Heart right ventricle (tissue), 16 donors: Measurements from ENCODE around the gene NOB1. TPM values are rescaled to one million over a fixed set of nuclear protein-coding genes. Genes with fewer than 3 reads are reported as not detected.

Source experiments
- ATAC-seq, 8 donors: fragments of 200-7000 bp; cut with Tn5 transposase; one replicate each; pipeline ENCODE4 v1.9.1; 2020; ENCODE audit warnings: mild to moderate bottlenecking in 8 of 8, moderate library complexity in 8 of 8, moderate number of reproducible peaks in 1 of 8
- DNase-seq, 2 donors: peaks; one replicate each; pipeline ENCODE4 v3.0.0-alpha.2; 2020
- H3K27ac ChIP-seq, 10 donors: fragments of 200-600 bp; sonication (generic) in 2 of 10; one replicate each; pipeline versions ENCODE4 v1.5.0 to v1.8.0; 2020 to 2022; ENCODE audit warnings: mild to moderate bottlenecking in 3 of 10
- H3K27me3 ChIP-seq, 7 donors: fragments of 200-600 bp; one replicate each; pipeline ENCODE4 v1.8.0; 2021 to 2022; ENCODE audit warnings: mild to moderate bottlenecking in 2 of 7
- H3K36me3 ChIP-seq, 9 donors: fragments of 200-600 bp; sonication (generic) in 1 of 9; one replicate each; pipeline versions ENCODE4 v1.5.0 to v1.8.0; 2020 to 2022; ENCODE audit warnings: mild to moderate bottlenecking in 2 of 9
- H3K4me1 ChIP-seq, 9 donors: fragments of 200-600 bp; sonication (generic) in 1 of 9; one replicate each; pipeline versions ENCODE4 v1.5.0 to v1.8.0; 2020 to 2022; ENCODE audit warnings: mild to moderate bottlenecking in 4 of 9
- H3K4me3 ChIP-seq, 10 donors: fragments of 200-600 bp; sonication (generic) in 2 of 10; one replicate each; pipeline versions ENCODE4 v1.5.0 to v1.8.0; 2020 to 2022; ENCODE audit warnings: mild to moderate bottlenecking in 7 of 10, moderate library complexity in 2 of 10
- H3K9me3 ChIP-seq, 11 donors: fragments of 200-600 bp in 10 of 11; sonication (generic) in 2 of 11; one replicate each; pipeline versions ENCODE4 v1.5.0 to v1.8.0; 2013 to 2022; ENCODE audit warnings: mild to moderate bottlenecking in 2 of 11, control low read depth in 1 of 11, moderate library complexity in 1 of 11
- WGBS, 2 donors: extraction: QIAGEN DNeasy Blood & Tissue Kit; methylation state at CpG; one replicate each; pipeline ENCODE4 v1.1.7; 2013; ENCODE audit warnings: inconsistent platforms in 1 of 2; 5-methylcytosine and 5-hydroxymethylcytosine counted together
- intact Hi-C, 10 donors: fragments of 100-400 bp; cut with DNase I; formaldehyde crosslinking; loops; one replicate each; pipeline versions ENCODE4 v1.11.1 to v1.14.2; 2022
- polyA plus RNA-seq, 2 donors: library from polyadenylated mRNA; stranded (reverse); fragments of 200-250 nt; gene quantifications; one replicate each; pipeline ENCODE4 v1.2.3, GENCODE V29; 2013
- total RNA-seq, 10 donors: library from RNA; stranded (reverse); fragmentation: NEBNext Ultra II Directional in 3 of 10; extraction: Animal tissue kit (Norgen Biotek cat#: 25700) in 3 of 10; gene quantifications; one replicate each; pipeline versions ENCODE4 v1.2.1 to v1.2.4, GENCODE V29; 2021 to 2023
- TF ChIP-seq, protein P1 (sequence below), 9 donors: fragments of 200-600 bp; sonication (generic) in 2 of 9; IDR thresholded peaks; one replicate each; pipeline versions ENCODE4 v1.5.0 to v1.8.0; 2021 to 2022; ENCODE audit warnings: antibody characterized with exemption in 9 of 9, mild to moderate bottlenecking in 5 of 9, moderate library complexity in 1 of 9
- donor health status: Arrhythmogenic right ventricular cardiomyopathy.
- donor health status: ischemic (EF 13 %, LVEDD 7.1; RV severe dilation, severe dysfunction).
- donor health status: healthy with polysubstance abuse.
- donor health status: DM: no; HTN: yes; CAD: no.
- donor health status: DM: no; HTN: no; CAD: no.
- donor health status: ischemic (EF 25% LVEDD 6.9; RV normal size, moderate dysfunction).
- donor health status: ischemic (EF 25% LVEDD 5.7; RV mildly dilated, moderate dysfunction).
- donor health status: healthy.
- donor health status: DM: yes; HTN: yes; CAD: no.
- donor health status: Ischemic cardiomyopathy.
- donor health status: ischemic (EF 35%, LVEDD 5.7; RV mildly dilated, moderate dysfunction).
- donor health status: nonischemic (EF 11% LVEDD 7.7; RV severe dilation, severe dysfunction).
- donor health status: DM: yes; HTN: yes; CAD: no.
- donor health status: PGD.
- donor health status: ischemic (EF 29% LVEDD 5.4; RV normal size, mild dysfunction).
- donor health status: nonischemic (EF 23%, LVEDD 6.1; RV moderate dilation, normal function).

Gene NOB1
- total and polyA plus RNA-seq, 12 donors, result 5.4 to 23.4 (median 15.6) TPM

GRCh38 chr16:69717066-69717465, 37.7 kb downstream of the NOB1 start:
- Histone ChIP-seq H3K4me1 (no peaks in the 10 kb centered on the region), H3K9me3 (no peaks in the 10 kb centered on the region), H3K27ac (no peak overlapping the region), H3K4me3 (no peak overlapping the region), H3K27me3 (no peaks in the 10 kb centered on the region), H3K36me3 (peaks cover 0 to 64% (median 23%) of the 10 kb centered on the region in 9 donors)
- DNase-seq (no peak), ATAC-seq (no peak)
- intact Hi-C loops, result no loop called here
- TF ChIP-seq, protein P1, sequence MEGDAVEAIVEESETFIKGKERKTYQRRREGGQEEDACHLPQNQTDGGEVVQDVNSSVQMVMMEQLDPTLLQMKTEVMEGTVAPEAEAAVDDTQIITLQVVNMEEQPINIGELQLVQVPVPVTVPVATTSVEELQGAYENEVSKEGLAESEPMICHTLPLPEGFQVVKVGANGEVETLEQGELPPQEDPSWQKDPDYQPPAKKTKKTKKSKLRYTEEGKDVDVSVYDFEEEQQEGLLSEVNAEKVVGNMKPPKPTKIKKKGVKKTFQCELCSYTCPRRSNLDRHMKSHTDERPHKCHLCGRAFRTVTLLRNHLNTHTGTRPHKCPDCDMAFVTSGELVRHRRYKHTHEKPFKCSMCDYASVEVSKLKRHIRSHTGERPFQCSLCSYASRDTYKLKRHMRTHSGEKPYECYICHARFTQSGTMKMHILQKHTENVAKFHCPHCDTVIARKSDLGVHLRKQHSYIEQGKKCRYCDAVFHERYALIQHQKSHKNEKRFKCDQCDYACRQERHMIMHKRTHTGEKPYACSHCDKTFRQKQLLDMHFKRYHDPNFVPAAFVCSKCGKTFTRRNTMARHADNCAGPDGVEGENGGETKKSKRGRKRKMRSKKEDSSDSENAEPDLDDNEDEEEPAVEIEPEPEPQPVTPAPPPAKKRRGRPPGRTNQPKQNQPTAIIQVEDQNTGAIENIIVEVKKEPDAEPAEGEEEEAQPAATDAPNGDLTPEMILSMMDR (IDR thresholded peaks at IDR 0.05), result no peak
- WGBS, 2 donors, result 88 to 91% methylated on average over 6 of the region's 6 CpGs

DNA sequence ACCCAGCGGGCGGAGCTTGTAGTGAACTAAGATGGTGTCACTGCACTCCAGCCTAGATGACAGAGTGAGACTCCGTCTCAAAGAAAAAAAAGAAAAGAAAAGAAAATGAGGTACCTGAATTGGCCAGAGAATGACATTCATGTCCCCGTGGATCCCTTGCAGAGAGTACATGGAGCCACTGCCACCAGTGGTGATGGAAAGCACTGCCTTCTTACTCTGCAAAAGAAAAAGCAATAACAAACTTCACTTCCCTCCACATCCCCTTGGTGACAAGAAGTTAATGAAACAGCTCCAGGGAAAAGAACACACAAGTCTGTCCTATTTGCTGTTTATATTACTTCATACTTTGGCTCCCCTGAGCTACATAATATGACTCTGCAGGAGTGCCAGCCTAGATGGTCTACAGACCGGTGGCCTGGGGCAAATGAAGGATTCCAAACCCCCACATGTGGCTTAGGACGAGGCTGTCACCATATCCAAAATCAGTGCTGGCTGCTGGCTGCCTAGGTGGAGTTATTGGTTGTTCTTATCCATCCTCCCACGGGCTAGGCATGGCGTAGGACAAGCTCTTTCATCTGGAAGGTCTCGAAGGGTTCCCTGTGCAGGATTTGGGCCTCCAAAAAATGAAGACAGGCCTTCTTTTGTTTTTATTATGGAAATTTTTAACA, 41.7 kb downstream of the NOB1 start:
- peaks cover 0 to 88% (median 24%) of the 10 kb centered on the region in 9 donors for H3K36me3 ChIP-seq
- no peak for ATAC-seq
- 90 to 93% methylated on average over 9 of the region's 9 CpGs for WGBS, 2 donors

GRCh38 chr16:69712277-69712676, 42.4 kb downstream of the NOB1 start:
- TF ChIP-seq, protein P1 (IDR thresholded peaks at IDR 0.05), result no peak
- no peaks in the 10 kb centered on the region for H3K27me3 ChIP-seq
- 87 to 92% methylated on average over 4 of the region's 4 CpGs for WGBS, 2 donors
- H3K27ac ChIP-seq, result no peak overlapping the region
- DNase-seq (no peak), ATAC-seq (no peak)
- H3K4me3 ChIP-seq, result no peak overlapping the region
- peaks cover 0 to 88% (median 17%) of the 10 kb centered on the region in 9 donors for H3K36me3 ChIP-seq
- H3K9me3 ChIP-seq, result no peaks in the 10 kb centered on the region
- H3K4me1 ChIP-seq, result peaks cover 0 to 7% (median 5%) of the 10 kb centered on the region in 9 donors
- intact Hi-C loops, result loop anchor here in 3 of 10 donors (5.0 kb wide), 1 partner anchor 40 kb away; the partner anchor contains the start of gene NOB1 (in 3 of the 3)

More for the DNA sequence above, 41.7 kb downstream of the NOB1 start:
- TF ChIP-seq, protein P1 (IDR thresholded peaks at IDR 0.05), result no peak
- intact Hi-C loops, result loop anchor here in 3 of 10 donors (5.0 kb wide), 1 partner anchor 39 kb away; the partner anchor contains the start of gene NOB1 (in 3 of the 3)
- Histone ChIP-seq H3K9me3 (no peaks in the 10 kb centered on the region), H3K27ac (no peak overlapping the region), H3K4me3 (no peak overlapping the region), H3K27me3 (no peaks in the 10 kb centered on the region), H3K4me1 (peaks cover 0 to 7% (median 5%) of the 10 kb centered on the region in 9 donors)
- DNase-seq, result no peak

- H3K9me3 ChIP-seq, result no peaks in the 10 kb centered on the region
- 85 to 90% methylated on average over 12 of the region's 12 CpGs for WGBS, 2 donors
- no peaks in the 10 kb centered on the region for H3K27me3 ChIP-seq
- ATAC-seq, result no peak
- H3K4me1 ChIP-seq, result peaks cover 0 to 7% (median 5%) of the 10 kb centered on the region in 9 donors
- no peak overlapping the region for H3K4me3 ChIP-seq
- TF ChIP-seq, protein P1 (IDR thresholded peaks at IDR 0.05), result no peak
- H3K27ac ChIP-seq, result no peak overlapping the region
- no peak for DNase-seq
- intact Hi-C loops, result loop anchor here in 5 of 10 donors (2.0 to 5.0 kb wide), 2 partner anchors 41 to 44 kb away; partner anchors contain the start of gene NOB1 (in 5 of the 5)
- peaks cover 0 to 88% (median 15%) of the 10 kb centered on the region in 9 donors for H3K36me3 ChIP-seq
These were observed 43.5 kb downstream of the NOB1 start for GRCh38 chr16:69711115-69711740.
